ENCODE measurements around the gene PTTG1IP2.

DNA sequence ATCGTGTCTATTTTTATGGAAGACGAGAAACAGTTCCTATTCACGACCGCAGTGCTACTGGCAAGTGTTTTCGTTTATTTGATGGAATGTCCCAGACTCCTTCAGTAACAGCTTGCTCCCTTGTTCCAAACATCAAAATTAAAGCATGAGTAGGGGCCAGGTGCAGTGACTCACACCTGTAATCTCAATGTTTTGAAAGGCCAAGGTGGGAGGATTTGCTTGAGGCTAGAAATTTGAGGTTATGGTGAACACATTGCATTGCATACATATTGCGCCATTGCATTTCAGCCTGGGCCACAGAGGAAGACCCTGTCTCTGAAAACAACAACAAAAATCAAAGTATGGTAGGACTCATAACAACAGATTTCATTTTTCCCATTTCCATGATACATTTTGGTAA lies 22.8 kb downstream of the PTTG1IP2 start:
- TF ChIP-seq, protein P1, sequence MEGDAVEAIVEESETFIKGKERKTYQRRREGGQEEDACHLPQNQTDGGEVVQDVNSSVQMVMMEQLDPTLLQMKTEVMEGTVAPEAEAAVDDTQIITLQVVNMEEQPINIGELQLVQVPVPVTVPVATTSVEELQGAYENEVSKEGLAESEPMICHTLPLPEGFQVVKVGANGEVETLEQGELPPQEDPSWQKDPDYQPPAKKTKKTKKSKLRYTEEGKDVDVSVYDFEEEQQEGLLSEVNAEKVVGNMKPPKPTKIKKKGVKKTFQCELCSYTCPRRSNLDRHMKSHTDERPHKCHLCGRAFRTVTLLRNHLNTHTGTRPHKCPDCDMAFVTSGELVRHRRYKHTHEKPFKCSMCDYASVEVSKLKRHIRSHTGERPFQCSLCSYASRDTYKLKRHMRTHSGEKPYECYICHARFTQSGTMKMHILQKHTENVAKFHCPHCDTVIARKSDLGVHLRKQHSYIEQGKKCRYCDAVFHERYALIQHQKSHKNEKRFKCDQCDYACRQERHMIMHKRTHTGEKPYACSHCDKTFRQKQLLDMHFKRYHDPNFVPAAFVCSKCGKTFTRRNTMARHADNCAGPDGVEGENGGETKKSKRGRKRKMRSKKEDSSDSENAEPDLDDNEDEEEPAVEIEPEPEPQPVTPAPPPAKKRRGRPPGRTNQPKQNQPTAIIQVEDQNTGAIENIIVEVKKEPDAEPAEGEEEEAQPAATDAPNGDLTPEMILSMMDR (IDR thresholded peaks at IDR 0.05) = no peak
- TF ChIP-seq POLR2AphosphoS5 (IDR thresholded peaks at IDR 0.05) = no peak
- TF ChIP-seq EP300 (IDR thresholded peaks at IDR 0.05) = no peak
